Measurements from ENCODE around the gene DHODH. TPM values are rescaled to one million over a fixed set of nuclear protein-coding genes. Genes with fewer than 3 reads are reported as not detected.

DHODH gene
- total and polyA plus RNA-seq, 2 of the 4 experiments (the other 2 are of a cell fraction) = 3.2 to 4.1 TPM

- dilution Hi-C loops (cut with HindIII; ENCODE audit: low sequenced_read_pairs, unreplicated experiment) (no loop called here), in situ Hi-C loops (cut with MboI; ENCODE audit: low sequenced_read_pairs) (no loop called here), intact Hi-C loops (cut with micrococcal nuclease) (loop anchor here (1.0 kb wide), 1 partner anchor 10 kb away; no protein-coding TSS in a partner anchor)
- Histone ChIP-seq H3K9me1 (ENCODE audit: insufficient read depth, low read length) (peaks cover 3% of the 10 kb centered on the region; the same call in 1 of the 2 replicates), H3K9ac (ENCODE audit: low read depth, low read length) (no peak overlapping the region), H2BK5ac (ENCODE audit: low read depth, low read length, poor library complexity, severe bottlenecking) (no peak overlapping the region), H4K5ac (ENCODE audit: low read depth, low read length) (no peak overlapping the region), H4K20me1 (ENCODE audit: insufficient read depth, low read length) (no peaks in the 10 kb centered on the region), H2BK15ac (ENCODE audit: low read depth, low read length) (no peak overlapping the region), H3K18ac (ENCODE audit: low read depth, low read length) (no peak overlapping the region), H3K14ac (replicated peaks; ENCODE audit: low read depth, low read length) (no peak overlapping the region), H3K4ac (ENCODE audit: low read depth, low read length) (no peak overlapping the region), H4K8ac (ENCODE audit: low read depth in 2 of 2, low read length in 2 of 2) (no peak overlapping the region), H3K56ac (ENCODE audit: extremely low read depth, insufficient read depth, low read length) (no peak overlapping the region), H3K23ac (ENCODE audit: low read depth, low read length) (no peak overlapping the region), H4K91ac (ENCODE audit: insufficient read depth, low read depth, low read length) (no peak overlapping the region), H2AFZ (replicated peaks; ENCODE audit: low read length, poor library complexity) (peak overlapping the region; percentile 15), H3K79me1 (ENCODE audit: low read depth in 1 of 2, low read length in 2 of 2) (no peaks in the 10 kb centered on the region), H2BK20ac (ENCODE audit: low read depth, low read length) (no peak overlapping the region), H3K4me1 (ENCODE audit: control insufficient read depth, insufficient read depth, low read length) (no peaks in the 10 kb centered on the region), H2AK9ac (replicated peaks; ENCODE audit: low read depth, low read length, poor library complexity) (no peak overlapping the region), H3K36me3 (ENCODE audit: control insufficient read depth, insufficient read depth, low read length) (no peaks in the 10 kb centered on the region), H3K27me3 (ENCODE audit: control insufficient read depth, insufficient read depth, low read length) (no peaks in the 10 kb centered on the region), H3K4me2 (ENCODE audit: low read depth, low read length) (no peak overlapping the region), H2AK5ac (ENCODE audit: low read depth, low read length) (no peak overlapping the region), H3K27ac (ENCODE audit: insufficient read depth, low read length) (no peak overlapping the region), H3K9me3 (ENCODE audit: control insufficient read depth, insufficient read depth, low read length) (no peaks in the 10 kb centered on the region), H3K4me3 (ENCODE audit: insufficient read depth, low read depth, low read length) (no peak overlapping the region), H2BK120ac (ENCODE audit: low read depth, low read length) (no peak overlapping the region)
- BruUV-seq (replicated peaks) = no TSS peak
- ChIA-PET POLR2A (ENCODE audit: unreplicated experiment) (no interaction called here), CTCF (interaction anchor here (0.7 to 1.9 kb wide), 3 partner anchors 10 to 111 kb away, joined by 3 to 8 read pairs (median 8); partner anchors contain the start of gene HPR)
- WGBS, 2 experiments (ENCODE audit: extremely low coverage in 2 of 2, insufficient read length in 1 of 2) = 54% methylated on average over 10 of the region's 12 CpGs; no CpG with 5 or more reads in 1 of the 2 experiments
- DNase-seq (no peak), ATAC-seq (ENCODE audit: low read depth) (peak; percentile 47)
- TF ChIP-seq CEBPB (IDR thresholded peaks at IDR 0.05; ENCODE audit: low read depth, low read length) (no peak), NFE2L2 (IDR thresholded peaks at IDR 0.05; ENCODE audit: low read depth, low read length) (no peak), ELK1 (IDR thresholded peaks at IDR 0.05; ENCODE audit: borderline replicate concordance, low read depth, low read length) (no peak), BHLHE40 (IDR thresholded peaks at IDR 0.05; ENCODE audit: low read depth, low read length) (no peak), CTCF (conservative IDR thresholded peaks at IDR 0.05; ENCODE audit: low read depth, low read length) (no peak), RAD21 (IDR thresholded peaks at IDR 0.05; ENCODE audit: low read length) (no peak), USF2 (IDR thresholded peaks at IDR 0.05; ENCODE audit: low read depth, low read length) (no peak), SMC3 (IDR thresholded peaks at IDR 0.05; ENCODE audit: low read depth, low read length) (no peak), MAZ (IDR thresholded peaks at IDR 0.05; ENCODE audit: borderline replicate concordance, low read depth, low read length) (no peak), RFX5 (IDR thresholded peaks at IDR 0.05; ENCODE audit: low read depth, low read length) (no peak), MAFK (IDR thresholded peaks at IDR 0.05; ENCODE audit: low read depth, low read length) (no peak), CHD1 (IDR thresholded peaks at IDR 0.05; ENCODE audit: low read depth, low read length) (no peak), MXI1 (IDR thresholded peaks at IDR 0.05; ENCODE audit: borderline replicate concordance, low read depth, low read length) (no peak), RCOR1 (IDR thresholded peaks at IDR 0.05; ENCODE audit: insufficient replicate concordance, low read length) (no peak), POLR2A (IDR thresholded peaks at IDR 0.05; ENCODE audit: low read depth, low read length) (no peak)
These were observed 64.2 kb downstream of the DHODH start for GRCh38 chr16:72072514-72073342.
